Keratinocyte (primary cell): Measurements from ENCODE around the gene SIM2. TPM values are rescaled to one million over a fixed set of nuclear protein-coding genes. Genes with fewer than 3 reads are reported as not detected.
A peak's percentile ranks its signal among the peaks of the same experiment; 100 is the strongest.

ENCODE experiments used
- DNase-seq: peaks from one replicate; pipeline ENCODE4 v3.0.0-alpha.2; 2011; ENCODE audit warnings: low read depth, missing footprints, low spot score
- FAIRE-seq: peaks from 2 replicates; lab custom pipeline; 2011; peaks lifted over from hg19 to GRCh38; lab: Jason Lieb, UNC
- H2AFZ ChIP-seq: 2 replicates; pipeline ENCODE4 v1.6.0; 2012; ENCODE audit warnings: low read length, control low read depth, inconsistent platforms; ENCODE audit not compliant: control insufficient read depth
- H3K27ac ChIP-seq: 2 replicates; pipeline ENCODE4 v1.5.1; 2011; ENCODE audit warnings: low read length; ENCODE audit not compliant: control insufficient read depth, insufficient read depth
- H3K27me3 ChIP-seq: 3 replicates; pipeline ENCODE4 v1.6.0; 2011; ENCODE audit warnings: low read length; ENCODE audit not compliant: control insufficient read depth, insufficient read depth; ENCODE audit errors: extremely low read depth
- H3K36me3 ChIP-seq, 2 experiments: 2 replicates in 1 of 2; 3 replicates in 1 of 2; pipeline ENCODE4 v1.5.1; 2011; ENCODE audit warnings: low read length in 2 of 2, mild to moderate bottlenecking in 1 of 2; ENCODE audit not compliant: control insufficient read depth in 2 of 2, insufficient read depth in 2 of 2; ENCODE audit errors: extremely low read depth in 1 of 2
- H3K4me1 ChIP-seq: 3 replicates; pipeline ENCODE4 v1.5.1; 2011; ENCODE audit warnings: low read length; ENCODE audit not compliant: control insufficient read depth, insufficient read depth; ENCODE audit errors: extremely low read depth
- H3K4me2 ChIP-seq: 3 replicates; pipeline ENCODE4 v1.6.0; 2011; ENCODE audit warnings: low read depth, low read length; ENCODE audit not compliant: control insufficient read depth, insufficient read depth; ENCODE audit errors: extremely low read depth
- H3K4me3 ChIP-seq, 3 experiments: fragments of 200-600 bp in 1 of 3; sonication (generic) in 1 of 3; 2 replicates in 2 of 3; 3 replicates in 1 of 3; pipeline ENCODE4 v1.5.1; 2011 to 2016; ENCODE audit warnings: low read length in 3 of 3, mild to moderate bottlenecking in 3 of 3, control low read depth in 2 of 3, inconsistent platforms in 1 of 3, low read depth in 1 of 3, mixed read lengths in 1 of 3, mixed run types in 1 of 3, moderate library complexity in 1 of 3; ENCODE audit not compliant: control insufficient read depth in 2 of 3, insufficient read depth in 2 of 3; ENCODE audit errors: extremely low read depth in 1 of 3
- H3K79me2 ChIP-seq: 2 replicates; pipeline ENCODE4 v1.6.0; 2012; ENCODE audit warnings: low read length; ENCODE audit not compliant: control insufficient read depth, insufficient read depth
- H3K9ac ChIP-seq: 3 replicates; pipeline ENCODE4 v1.6.0; 2011; ENCODE audit warnings: low read length; ENCODE audit not compliant: control insufficient read depth, insufficient read depth; ENCODE audit errors: extremely low read depth
- H3K9me1 ChIP-seq: 3 replicates; pipeline ENCODE4 v1.6.0; 2011; ENCODE audit warnings: low read length; ENCODE audit not compliant: control insufficient read depth, insufficient read depth; ENCODE audit errors: extremely low read depth
- H3K9me3 ChIP-seq: 2 replicates; pipeline ENCODE4 v1.5.1; 2012; ENCODE audit warnings: low read depth, low read length; ENCODE audit not compliant: control insufficient read depth
- H4K20me1 ChIP-seq: 3 replicates; pipeline ENCODE4 v1.6.0; 2011; ENCODE audit warnings: low read length; ENCODE audit not compliant: control insufficient read depth, insufficient read depth; ENCODE audit errors: extremely low read depth
- EZH2 ChIP-seq: IDR thresholded peaks from one replicate; pipeline ENCODE4 v1.6.1; 2012; ENCODE audit warnings: inconsistent platforms, mild to moderate bottlenecking, low read length, moderate library complexity
- dilution Hi-C: fragments of 300-500 bp; cut with MboI; formaldehyde crosslinking; loops from one replicate; pipeline ENCODE4 v1.7.0; 2020; ENCODE audit warnings: low sequenced_read_pairs; ENCODE audit not compliant: extremely low pct_ligation_motif_present
- polyA plus RNA-seq, 5 experiments: library from polyadenylated mRNA; depleted of rRNA in 3 of 5; stranded (reverse) in 3 of 5; stranded (forward) in 1 of 5; unstranded in 1 of 5; fragments of >200 nt; gene quantifications; 1 replicate in 1 of 5; 2 replicates in 3 of 5; 3 replicates in 1 of 5; pipeline versions ENCODE4 v1.2.1 to v1.2.3, GENCODE V29; 2011 to 2012; ENCODE audit warnings: missing spikeins in 2 of 5, low read depth in 1 of 5, low replicate concordance in 1 of 5
- TF ChIP-seq, protein P1 (sequence below), 3 experiments: IDR thresholded peaks in 1 of 3; conservative IDR thresholded peaks in 1 of 3; optimal IDR thresholded peaks in 1 of 3; 2 replicates in 2 of 3; 3 replicates in 1 of 3; pipeline versions ENCODE3 to v1.5.1; 2011; ENCODE audit warnings: low read length in 3 of 3, mild to moderate bottlenecking in 3 of 3, moderate library complexity in 2 of 3, control low read depth in 1 of 3, inconsistent platforms in 1 of 3; ENCODE audit not compliant: insufficient read depth in 2 of 3; ENCODE audit errors: extremely low read depth in 1 of 3

The SIM2 gene
- polyA plus RNA-seq, 1 donor (not counting 4 experiments of a cell fraction or from before 2014, with no cell fraction given): 0.05 TPM

DNA sequence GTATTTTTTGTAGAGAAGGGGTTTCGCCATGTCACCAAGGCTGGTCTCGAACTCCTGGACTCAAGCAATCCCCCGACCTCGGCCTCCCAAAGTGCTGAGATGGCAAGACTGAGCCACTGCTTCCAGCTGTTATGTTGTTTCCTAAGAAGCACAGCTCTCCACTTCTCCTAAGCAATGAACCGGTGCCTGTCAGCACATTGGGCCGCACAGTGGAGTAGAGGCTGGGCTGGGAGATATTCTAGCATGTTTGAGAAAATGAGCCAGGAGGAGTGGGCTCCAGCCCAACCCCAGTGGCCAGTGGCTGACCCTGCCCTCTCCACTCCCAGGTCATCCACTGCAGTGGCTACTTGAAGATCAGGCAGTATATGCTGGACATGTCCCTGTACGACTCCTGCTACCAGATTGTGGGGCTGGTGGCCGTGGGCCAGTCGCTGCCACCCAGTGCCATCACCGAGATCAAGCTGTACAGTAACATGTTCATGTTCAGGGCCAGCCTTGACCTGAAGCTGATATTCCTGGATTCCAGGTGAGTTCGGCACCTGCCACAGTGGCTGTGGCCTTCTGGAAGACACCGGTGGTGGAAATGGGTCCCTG is 27.0 kb downstream of the SIM2 start:
- H3K9me3 ChIP-seq: no peaks in the 10 kb centered on the region
- dilution Hi-C loops: no loop called here
- no peak overlapping the region for H2AFZ ChIP-seq
- H3K4me3 ChIP-seq: no peak overlapping the region
- no peaks in the 10 kb centered on the region for H3K79me2 ChIP-seq
- no peaks in the 10 kb centered on the region for H4K20me1 ChIP-seq
- no peak overlapping the region for H3K4me2 ChIP-seq
- no peak overlapping the region for H3K27ac ChIP-seq
- H3K36me3 ChIP-seq: no peaks in the 10 kb centered on the region
- H3K27me3 ChIP-seq: peaks cover 15% of the 10 kb centered on the region
- H3K9me1 ChIP-seq: no peaks in the 10 kb centered on the region
- DNase-seq: no peak
- TF ChIP-seq, protein P1, sequence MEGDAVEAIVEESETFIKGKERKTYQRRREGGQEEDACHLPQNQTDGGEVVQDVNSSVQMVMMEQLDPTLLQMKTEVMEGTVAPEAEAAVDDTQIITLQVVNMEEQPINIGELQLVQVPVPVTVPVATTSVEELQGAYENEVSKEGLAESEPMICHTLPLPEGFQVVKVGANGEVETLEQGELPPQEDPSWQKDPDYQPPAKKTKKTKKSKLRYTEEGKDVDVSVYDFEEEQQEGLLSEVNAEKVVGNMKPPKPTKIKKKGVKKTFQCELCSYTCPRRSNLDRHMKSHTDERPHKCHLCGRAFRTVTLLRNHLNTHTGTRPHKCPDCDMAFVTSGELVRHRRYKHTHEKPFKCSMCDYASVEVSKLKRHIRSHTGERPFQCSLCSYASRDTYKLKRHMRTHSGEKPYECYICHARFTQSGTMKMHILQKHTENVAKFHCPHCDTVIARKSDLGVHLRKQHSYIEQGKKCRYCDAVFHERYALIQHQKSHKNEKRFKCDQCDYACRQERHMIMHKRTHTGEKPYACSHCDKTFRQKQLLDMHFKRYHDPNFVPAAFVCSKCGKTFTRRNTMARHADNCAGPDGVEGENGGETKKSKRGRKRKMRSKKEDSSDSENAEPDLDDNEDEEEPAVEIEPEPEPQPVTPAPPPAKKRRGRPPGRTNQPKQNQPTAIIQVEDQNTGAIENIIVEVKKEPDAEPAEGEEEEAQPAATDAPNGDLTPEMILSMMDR (optimal IDR thresholded peaks at IDR 0.05 in 1 of 3, IDR thresholded peaks at IDR 0.05 in 1 of 3, conservative IDR thresholded peaks at IDR 0.05 in 1 of 3; ENCODE audit: extremely low read depth in 1 of 3, insufficient read depth in 2 of 3, low read length in 3 of 3): no peak
- no peak for TF ChIP-seq EZH2
- FAIRE-seq: no peak
- no peaks in the 10 kb centered on the region for H3K4me1 ChIP-seq
- H3K9ac ChIP-seq: no peak overlapping the region

DNA sequence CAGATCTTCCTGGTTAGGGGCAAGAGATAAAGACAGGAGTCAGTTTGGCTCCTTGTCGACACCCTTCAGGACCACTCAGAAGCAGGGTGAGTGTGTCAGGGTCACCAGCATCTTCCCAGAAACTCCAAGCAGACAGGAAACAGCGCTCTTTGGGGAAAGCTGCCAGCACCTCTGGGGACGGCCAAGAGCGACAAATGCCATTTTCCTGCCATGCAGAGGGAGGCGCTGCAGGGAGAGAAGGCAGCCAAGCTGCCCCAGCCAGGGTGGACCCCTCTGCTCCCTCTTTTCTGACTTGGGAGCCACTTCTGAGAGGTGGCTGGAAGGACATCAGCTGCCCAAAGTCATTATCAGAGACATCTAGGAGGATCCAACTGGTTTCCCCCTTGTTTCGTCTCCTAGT is 29.0 kb downstream of the SIM2 start:
- TF ChIP-seq, protein P1 (optimal IDR thresholded peaks at IDR 0.05 in 1 of 3, IDR thresholded peaks at IDR 0.05 in 1 of 3, conservative IDR thresholded peaks at IDR 0.05 in 1 of 3; ENCODE audit: extremely low read depth in 1 of 3, insufficient read depth in 2 of 3, low read length in 3 of 3): peak in 1 of 3 experiments; percentile 10
- TF ChIP-seq EZH2: no peak
- Histone ChIP-seq H3K9me1 (no peaks in the 10 kb centered on the region), H3K9ac (no peak overlapping the region), H3K79me2 (no peaks in the 10 kb centered on the region), H3K9me3 (no peaks in the 10 kb centered on the region), H2AFZ (no peak overlapping the region), H3K4me3 (no peak overlapping the region), H3K4me2 (no peak overlapping the region), H4K20me1 (no peaks in the 10 kb centered on the region), H3K27me3 (peaks cover 15% of the 10 kb centered on the region), H3K36me3 (no peaks in the 10 kb centered on the region), H3K4me1 (no peaks in the 10 kb centered on the region), H3K27ac (no peak overlapping the region)
- FAIRE-seq (no peak), DNase-seq (no peak)
- dilution Hi-C loops: no loop called here
